ENCODE data around the gene TMPRSS11A.

DNA sequence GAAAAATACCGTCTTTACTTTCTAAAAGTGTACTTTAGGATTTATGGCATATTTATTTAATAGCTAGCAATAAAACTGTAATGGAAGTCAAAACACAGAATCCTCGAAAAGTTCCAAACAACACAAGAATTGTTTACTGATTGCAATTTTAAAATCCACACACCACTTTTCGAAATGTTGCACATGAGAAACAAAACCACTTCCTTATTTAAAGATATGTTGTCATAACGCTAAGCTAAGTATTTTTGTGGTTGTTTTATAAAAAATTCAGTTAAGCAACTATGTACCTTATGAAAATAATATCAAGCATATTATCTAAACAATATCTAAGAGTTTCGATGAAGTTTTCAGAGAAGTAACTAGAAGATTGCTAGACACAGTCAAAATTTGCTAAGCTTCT is 79.8 kb downstream of the TMPRSS11A start:
- TF ChIP-seq CTCF (IDR thresholded peaks at IDR 0.05) (no peak), FOXK1 (CRISPR knock-in tag; IDR thresholded peaks at IDR 0.05) (no peak), SP1 (CRISPR knock-in tag; conservative IDR thresholded peaks at IDR 0.05) (no peak), GTF2I (CRISPR knock-in tag; conservative IDR thresholded peaks at IDR 0.05) (no peak), PRRX2 (CRISPR knock-in tag; IDR thresholded peaks at IDR 0.05) (no peak), TEAD1 (CRISPR knock-in tag; IDR thresholded peaks at IDR 0.05) (no peak), PRDM15 (CRISPR knock-in tag; IDR thresholded peaks at IDR 0.05) (no peak)
- TF ChIP-seq, protein P1, sequence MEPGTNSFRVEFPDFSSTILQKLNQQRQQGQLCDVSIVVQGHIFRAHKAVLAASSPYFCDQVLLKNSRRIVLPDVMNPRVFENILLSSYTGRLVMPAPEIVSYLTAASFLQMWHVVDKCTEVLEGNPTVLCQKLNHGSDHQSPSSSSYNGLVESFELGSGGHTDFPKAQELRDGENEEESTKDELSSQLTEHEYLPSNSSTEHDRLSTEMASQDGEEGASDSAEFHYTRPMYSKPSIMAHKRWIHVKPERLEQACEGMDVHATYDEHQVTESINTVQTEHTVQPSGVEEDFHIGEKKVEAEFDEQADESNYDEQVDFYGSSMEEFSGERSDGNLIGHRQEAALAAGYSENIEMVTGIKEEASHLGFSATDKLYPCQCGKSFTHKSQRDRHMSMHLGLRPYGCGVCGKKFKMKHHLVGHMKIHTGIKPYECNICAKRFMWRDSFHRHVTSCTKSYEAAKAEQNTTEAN (CRISPR knock-in tag; IDR thresholded peaks at IDR 0.05): no peak

All from WTC11 (cell line).